WERI-Rb-1 (cell line): ENCODE results near the gene SOWAHC.
"Not testable (repeated sequence)": the region's sequence is repeated elsewhere in the genome, so short reads cannot be mapped to it uniquely, and the experiment has no call there.

Source experiments
- DNase-seq: peaks from one replicate; pipeline ENCODE4 v3.0.0-alpha.2; 2020
- H3K27ac ChIP-seq: fragments of 250-450 bp; sonication (Bioruptor Pico); 2 replicates; pipeline ENCODE4 v1.5.1; 2020; ENCODE audit warnings: mild to moderate bottlenecking, moderate library complexity
- H3K27me3 ChIP-seq: fragments of 250-450 bp; sonication (Bioruptor Pico); 2 replicates; pipeline ENCODE4 v1.5.1; 2021; ENCODE audit warnings: mild to moderate bottlenecking, low read depth, moderate library complexity; ENCODE audit not compliant: insufficient read depth, severe bottlenecking
- H3K36me3 ChIP-seq: fragments of 250-450 bp; sonication (Bioruptor Pico); 2 replicates; pipeline ENCODE4 v1.5.1; 2020; ENCODE audit warnings: mild to moderate bottlenecking, moderate library complexity
- H3K4me3 ChIP-seq: 2 replicates; pipeline ENCODE4 v1.5.1; 2011; ENCODE audit warnings: low read depth, mild to moderate bottlenecking, control low read depth, low read length
- H3K9me3 ChIP-seq: fragments of 250-450 bp; sonication (Bioruptor Pico); 2 replicates; pipeline ENCODE4 v1.5.1; 2021; ENCODE audit warnings: mild to moderate bottlenecking, moderate library complexity; ENCODE audit not compliant: severe bottlenecking
- TF ChIP-seq, protein P1 (sequence below): IDR thresholded peaks from 2 replicates; pipeline ENCODE4 v1.5.1; 2011; ENCODE audit warnings: low read depth, mild to moderate bottlenecking, control low read depth, inconsistent platforms, low read length

SOWAHC gene

DNA sequence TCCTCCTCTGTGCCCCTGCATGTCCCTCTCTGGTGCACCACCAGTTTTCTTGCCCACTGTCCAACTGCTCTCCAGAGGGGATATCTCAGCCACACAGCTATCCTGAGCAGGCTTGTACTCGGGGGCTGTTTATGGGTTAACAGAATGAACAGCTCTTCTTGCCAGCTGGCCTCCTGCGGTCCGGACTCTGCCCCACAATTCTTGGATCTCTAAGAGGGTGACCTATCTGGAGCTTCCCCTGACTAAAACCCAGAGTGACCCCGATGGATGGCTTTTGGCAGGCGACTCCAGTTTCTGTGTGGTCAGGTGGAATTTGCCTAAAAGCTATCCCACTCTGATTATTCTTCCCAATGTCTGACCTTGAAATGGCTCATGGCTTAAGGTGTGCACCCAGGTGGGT, 9.1 kb downstream of the SOWAHC start:
- DNase-seq = no peak
- TF ChIP-seq, protein P1, sequence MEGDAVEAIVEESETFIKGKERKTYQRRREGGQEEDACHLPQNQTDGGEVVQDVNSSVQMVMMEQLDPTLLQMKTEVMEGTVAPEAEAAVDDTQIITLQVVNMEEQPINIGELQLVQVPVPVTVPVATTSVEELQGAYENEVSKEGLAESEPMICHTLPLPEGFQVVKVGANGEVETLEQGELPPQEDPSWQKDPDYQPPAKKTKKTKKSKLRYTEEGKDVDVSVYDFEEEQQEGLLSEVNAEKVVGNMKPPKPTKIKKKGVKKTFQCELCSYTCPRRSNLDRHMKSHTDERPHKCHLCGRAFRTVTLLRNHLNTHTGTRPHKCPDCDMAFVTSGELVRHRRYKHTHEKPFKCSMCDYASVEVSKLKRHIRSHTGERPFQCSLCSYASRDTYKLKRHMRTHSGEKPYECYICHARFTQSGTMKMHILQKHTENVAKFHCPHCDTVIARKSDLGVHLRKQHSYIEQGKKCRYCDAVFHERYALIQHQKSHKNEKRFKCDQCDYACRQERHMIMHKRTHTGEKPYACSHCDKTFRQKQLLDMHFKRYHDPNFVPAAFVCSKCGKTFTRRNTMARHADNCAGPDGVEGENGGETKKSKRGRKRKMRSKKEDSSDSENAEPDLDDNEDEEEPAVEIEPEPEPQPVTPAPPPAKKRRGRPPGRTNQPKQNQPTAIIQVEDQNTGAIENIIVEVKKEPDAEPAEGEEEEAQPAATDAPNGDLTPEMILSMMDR = no peak
- H3K27me3 ChIP-seq = peaks cover 24% of the 10 kb centered on the region
- H3K27ac ChIP-seq = no peak overlapping the region
- no peaks in the 10 kb centered on the region for H3K9me3 ChIP-seq
- H3K4me3 ChIP-seq = no peak overlapping the region
- no peaks in the 10 kb centered on the region for H3K36me3 ChIP-seq

DNA sequence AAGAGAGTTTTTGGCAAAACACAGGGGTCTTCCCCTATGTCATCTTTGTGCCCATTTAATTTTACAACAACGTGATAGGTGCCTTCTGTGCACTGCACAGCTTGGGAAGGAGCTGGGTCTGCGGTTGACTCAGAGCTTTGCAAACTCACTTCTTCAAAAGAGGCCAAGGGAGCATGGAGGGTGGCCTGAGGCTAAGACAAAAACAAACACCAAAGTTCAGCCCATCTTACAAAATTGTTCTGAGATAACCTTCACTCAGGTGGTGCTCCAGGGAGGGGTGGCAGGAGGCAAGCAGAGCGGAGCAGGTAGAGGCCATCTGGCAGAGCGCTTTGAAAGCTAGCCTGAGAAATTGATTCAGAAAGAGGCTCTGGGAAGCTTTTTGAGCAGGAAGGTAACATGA, 9.8 kb downstream of the SOWAHC start:
- no peak for DNase-seq
- Histone ChIP-seq H3K36me3 (no peaks in the 10 kb centered on the region), H3K27ac (no peak overlapping the region), H3K4me3 (no peak overlapping the region), H3K27me3 (peaks cover 24% of the 10 kb centered on the region), H3K9me3 (no peaks in the 10 kb centered on the region)
- TF ChIP-seq, protein P1 = no peak

DNA sequence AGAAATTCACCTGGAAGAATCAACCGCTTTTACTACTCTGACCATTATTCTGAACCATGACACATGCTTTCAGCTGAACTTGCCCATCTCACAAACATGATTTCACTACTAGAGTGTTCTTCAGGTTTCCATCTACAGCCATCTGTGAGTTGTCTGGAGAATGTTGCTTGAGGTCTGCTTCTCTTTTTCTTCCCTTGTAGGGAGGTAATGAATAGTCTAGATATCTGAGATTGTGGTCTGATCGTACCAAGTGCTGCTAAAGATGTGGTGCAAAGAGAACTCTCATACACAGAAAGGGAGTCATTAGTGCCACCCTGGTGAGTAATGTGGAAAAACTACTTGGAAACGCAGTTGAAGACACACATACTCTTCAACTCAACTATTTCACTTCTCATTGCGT, 10.2 kb downstream of the SOWAHC start:
- peaks cover 24% of the 10 kb centered on the region for H3K27me3 ChIP-seq
- H3K9me3 ChIP-seq = no peaks in the 10 kb centered on the region
- no peaks in the 10 kb centered on the region for H3K36me3 ChIP-seq
- TF ChIP-seq, protein P1 = no peak
- no peak for DNase-seq
- no peak overlapping the region for H3K27ac ChIP-seq
- H3K4me3 ChIP-seq = no peak overlapping the region

DNA sequence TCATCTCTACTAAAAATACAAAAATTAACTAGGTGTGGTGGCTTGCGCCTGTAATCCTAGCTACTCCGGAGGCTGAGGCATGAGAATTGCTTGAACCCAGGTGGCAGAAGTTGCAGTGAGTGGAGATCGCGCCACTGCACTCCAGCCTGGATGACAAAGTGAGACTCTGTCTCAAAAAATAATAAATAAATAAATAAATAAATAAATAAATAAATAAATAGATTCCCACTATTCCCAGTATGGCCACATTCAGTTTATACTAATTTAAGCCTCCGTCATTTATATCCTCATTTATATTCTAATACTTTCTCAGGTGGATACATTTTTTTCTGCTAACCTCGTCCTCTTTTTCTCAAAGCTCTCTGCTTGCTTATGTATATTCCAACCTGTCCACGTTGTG, 14.2 kb downstream of the SOWAHC start:
- DNase-seq, H3K9me3 ChIP-seq, H3K4me3 ChIP-seq, H3K36me3 ChIP-seq, H3K27ac ChIP-seq: not testable (repeated sequence)
- H3K27me3 ChIP-seq = peaks cover 17% of the 10 kb centered on the region

DNA sequence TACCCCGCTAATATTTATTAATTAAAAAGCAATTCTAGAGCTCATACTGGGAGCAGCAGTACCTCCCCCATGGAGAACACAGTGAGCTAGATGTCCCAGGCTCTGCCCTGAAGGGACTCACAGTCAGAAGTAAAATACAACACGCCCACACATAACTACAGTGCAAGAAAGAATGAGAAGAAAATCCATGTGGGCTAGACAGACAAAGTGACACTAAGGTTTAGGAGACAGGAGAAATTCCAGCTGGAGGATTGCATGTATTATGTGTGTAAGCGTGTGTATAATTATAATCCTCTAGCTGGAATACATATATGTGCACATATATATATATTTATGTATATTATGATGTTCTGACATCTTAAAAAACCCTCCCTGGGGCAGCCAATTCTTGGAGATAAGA, 15.7 kb downstream of the SOWAHC start:
- TF ChIP-seq, protein P1 = no peak
- Histone ChIP-seq H3K27ac (no peak overlapping the region), H3K36me3 (no peaks in the 10 kb centered on the region), H3K4me3 (no peak overlapping the region), H3K27me3 (peaks cover 6% of the 10 kb centered on the region), H3K9me3 (no peaks in the 10 kb centered on the region)
- no peak for DNase-seq

DNA sequence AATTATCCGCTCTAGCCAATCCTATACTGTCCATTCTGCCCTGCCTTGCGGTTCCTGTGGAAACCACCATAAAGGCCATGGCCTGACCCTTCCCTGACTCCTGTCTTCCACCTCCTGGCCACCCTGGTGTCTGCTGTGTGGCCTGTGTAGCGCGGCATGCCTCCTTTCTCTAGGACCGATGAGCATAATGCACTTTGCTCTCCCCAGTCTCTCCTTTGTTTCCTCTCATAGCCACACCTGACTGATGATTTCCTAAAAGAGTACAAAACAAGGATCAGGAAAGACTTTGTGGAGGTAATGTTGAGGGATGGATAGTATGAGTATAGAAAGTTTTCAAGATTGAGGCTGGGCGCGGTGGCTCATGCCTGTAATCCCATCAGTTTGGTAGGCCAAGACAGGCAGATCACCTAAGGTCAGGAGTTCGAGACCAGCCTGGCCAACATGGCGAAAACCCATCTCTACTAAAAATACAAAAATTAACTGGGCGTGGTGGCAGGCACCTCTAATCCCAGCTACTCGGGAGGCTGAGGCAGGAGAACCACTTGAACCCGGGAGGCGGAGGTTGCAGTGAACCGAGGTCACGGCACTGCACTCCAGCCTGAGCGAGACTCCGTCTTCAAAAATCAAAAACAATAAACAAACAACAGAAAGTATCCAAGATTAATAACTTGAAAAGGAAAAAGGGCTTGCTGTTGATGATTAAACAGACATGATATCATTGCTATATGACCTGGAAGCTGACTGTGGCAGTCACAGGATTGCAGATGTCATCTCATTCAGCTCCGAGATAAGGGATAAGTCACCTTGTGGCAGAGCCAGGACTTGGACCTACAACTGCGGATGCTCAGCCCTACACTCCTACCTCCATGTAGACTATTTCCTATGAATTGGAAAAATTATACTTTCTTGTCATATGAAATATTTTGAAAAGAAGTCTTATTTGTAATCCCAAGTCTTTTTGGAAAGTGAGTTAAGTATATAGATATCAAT, 16.6 kb downstream of the SOWAHC start:
- Histone ChIP-seq H3K27me3 (peaks cover 4% of the 10 kb centered on the region), H3K27ac (no peak overlapping the region), H3K36me3 (no peaks in the 10 kb centered on the region), H3K9me3 (no peaks in the 10 kb centered on the region), H3K4me3 (no peak overlapping the region)
- no peak for DNase-seq
- TF ChIP-seq, protein P1 = no peak
